NCI-H1105 (cell line): ENCODE data around the gene CCDC177.

Experiments
- DNase-seq: peaks from one replicate; lab custom pipeline; 2025; lab: John Stamatoyannopoulos, UW

CCDC177 gene

DNA sequence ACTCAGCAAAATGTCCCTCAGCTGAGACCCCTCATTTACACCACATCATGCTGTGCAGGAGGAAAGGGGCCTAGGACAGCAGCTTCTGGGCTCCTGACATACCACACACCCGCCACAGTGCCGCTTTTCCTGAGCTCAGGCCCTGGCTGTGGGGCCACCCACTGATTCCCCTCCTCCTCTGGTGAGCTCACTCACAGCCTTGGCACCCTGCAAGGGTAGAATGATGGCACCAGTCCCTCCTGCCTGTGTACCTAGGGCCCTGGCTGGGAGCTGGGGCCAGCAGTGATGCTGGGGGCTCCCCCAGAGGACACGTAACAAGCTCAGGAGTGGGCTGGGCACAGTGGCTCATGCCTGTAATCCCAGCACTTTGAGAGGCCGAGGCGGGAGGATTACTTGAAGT is 45.7 kb downstream of the CCDC177 start:
- DNase-seq = no peak

DNA sequence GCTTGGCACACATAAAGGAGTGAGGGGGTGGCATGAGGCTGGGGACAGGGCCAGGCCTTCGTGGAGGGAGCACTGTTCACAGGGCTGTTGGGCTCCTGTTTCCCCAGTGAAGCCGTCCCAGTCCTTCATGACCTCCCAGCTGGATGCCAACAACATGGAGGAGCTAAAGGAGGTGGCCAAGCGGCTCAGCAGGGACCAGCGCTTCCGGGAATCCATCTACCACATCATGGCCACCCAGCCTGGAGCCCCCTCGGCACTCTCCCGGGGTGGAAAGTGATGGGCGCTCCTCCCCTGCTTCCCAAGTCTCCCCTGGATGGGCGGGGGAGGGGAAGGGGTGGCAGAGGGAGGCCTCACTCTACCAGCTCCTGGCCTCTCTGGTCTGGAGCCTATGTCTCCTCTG is 46.5 kb downstream of the CCDC177 start:
- DNase-seq = no peak

DNA sequence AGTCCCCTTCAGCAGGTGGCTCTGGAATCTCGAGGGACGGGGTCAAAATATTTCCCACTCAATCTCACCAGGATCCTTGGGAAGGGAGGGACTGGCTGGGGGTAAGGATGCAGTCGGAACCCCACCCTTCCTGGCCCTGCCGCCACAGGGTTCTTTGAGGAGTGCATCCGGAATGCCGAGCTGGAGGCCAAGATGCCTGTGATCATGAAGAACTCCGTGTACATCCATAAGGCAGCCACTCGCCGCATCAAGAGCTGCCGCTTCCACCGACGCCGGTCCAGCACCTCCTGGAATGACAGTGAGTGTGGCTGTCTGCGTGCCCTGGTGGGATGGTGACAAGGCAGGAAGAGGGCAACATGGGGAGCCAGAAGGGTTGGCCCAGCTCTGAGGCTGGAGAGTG is 47.0 kb downstream of the CCDC177 start:
- DNase-seq = no peak

DNA sequence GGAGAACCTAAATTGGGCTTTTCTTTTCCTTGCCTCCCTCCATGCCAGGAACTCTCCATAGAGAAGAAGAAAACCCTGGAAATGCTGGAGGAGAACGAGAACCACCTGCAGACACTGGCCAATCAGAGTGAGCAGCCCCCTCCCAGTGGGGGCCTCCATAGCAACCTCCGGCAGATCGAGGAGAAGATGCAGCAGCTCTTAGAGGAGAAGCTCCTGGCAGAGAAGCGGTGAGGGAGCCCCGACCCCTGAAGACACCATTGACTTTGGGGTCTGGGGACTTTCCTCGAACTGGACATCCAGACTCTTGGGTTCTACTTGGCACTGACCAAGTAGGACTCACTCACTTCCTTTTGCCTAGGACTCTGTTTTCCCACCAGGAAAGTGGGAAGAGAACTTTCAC is 48.8 kb downstream of the CCDC177 start:
- no peak for DNase-seq

DNA sequence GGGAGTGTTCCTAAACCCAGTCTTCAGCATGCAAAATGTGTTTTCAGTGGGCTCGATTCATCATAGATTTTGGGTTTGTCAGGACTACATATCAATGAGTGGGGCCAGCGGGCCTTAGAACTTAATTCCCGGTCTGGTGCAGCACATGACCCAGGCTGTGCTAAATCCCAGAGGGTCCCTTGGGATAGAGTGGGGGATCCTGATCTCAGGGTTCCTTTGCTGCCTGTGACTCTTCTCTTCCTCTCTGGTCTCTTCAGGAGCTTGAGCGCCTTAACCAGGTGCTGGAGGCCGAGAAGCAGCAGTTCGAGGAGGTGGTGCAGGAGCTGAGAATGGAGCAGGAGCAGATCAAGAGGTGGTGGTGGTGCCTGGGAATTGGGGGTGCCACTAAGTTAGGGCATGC is 52.6 kb downstream of the CCDC177 start:
- DNase-seq = no peak
